Smooth muscle cell (in vitro differentiated cells): ENCODE data around the gene EP300. TPM values are rescaled to one million over a fixed set of nuclear protein-coding genes. Genes with fewer than 3 reads are reported as not detected.

Experiments used
- DNase-seq: peaks from one replicate; lab custom pipeline; 2025; ENCODE audit not compliant: unreplicated experiment; lab: John Stamatoyannopoulos, UW
- H2AFZ ChIP-seq: fragments of 200-600 bp; sonication (generic); 2 replicates; pipeline ENCODE4 v1.6.0; 2016; ENCODE audit warnings: antibody characterized with exemption, low read depth, mild to moderate bottlenecking
- H3F3A ChIP-seq: fragments of 200-600 bp; sonication (generic); 2 replicates; pipeline ENCODE4 v1.6.0; 2017; ENCODE audit warnings: antibody characterized with exemption, low read depth
- H3K27ac ChIP-seq: fragments of 200-600 bp; sonication (generic); 2 replicates; pipeline ENCODE4 v1.5.1; 2016; ENCODE audit warnings: low read depth, mild to moderate bottlenecking
- H3K27me3 ChIP-seq: fragments of 200-600 bp; sonication (generic); 2 replicates; pipeline ENCODE4 v1.6.1; 2016; ENCODE audit warnings: low read depth, mild to moderate bottlenecking
- H3K36me3 ChIP-seq: fragments of 200-600 bp; sonication (generic); 2 replicates; pipeline ENCODE4 v1.5.1; 2016; ENCODE audit warnings: low read depth
- H3K4me1 ChIP-seq: fragments of 200-600 bp; sonication (generic); 2 replicates; pipeline ENCODE4 v1.5.1; 2016; ENCODE audit warnings: low read depth
- H3K4me2 ChIP-seq: fragments of 200-600 bp; sonication (generic); 2 replicates; pipeline ENCODE4 v1.6.0; 2016; ENCODE audit warnings: mild to moderate bottlenecking
- H3K4me3 ChIP-seq: fragments of 200-600 bp; sonication (generic); 2 replicates; pipeline ENCODE4 v1.5.1; 2016; ENCODE audit warnings: mild to moderate bottlenecking
- H3K79me2 ChIP-seq: fragments of 200-600 bp; sonication (generic); 2 replicates; pipeline ENCODE4 v1.6.0; 2016; ENCODE audit warnings: low read depth, mild to moderate bottlenecking
- H3K9ac ChIP-seq: fragments of 200-600 bp; sonication (generic); 2 replicates; pipeline ENCODE4 v1.6.0; 2016; ENCODE audit warnings: low read depth
- H3K9me3 ChIP-seq: fragments of 200-600 bp; sonication (generic); replicated peaks from 2 replicates; pipeline ENCODE4 v1.5.1; 2016; ENCODE audit warnings: low read depth
- H4K20me1 ChIP-seq: fragments of 200-600 bp; sonication (generic); 2 replicates; pipeline ENCODE4 v1.6.0; 2016; ENCODE audit warnings: low read depth
- WGBS: methylation state at CpG from one replicate; pipeline ENCODE4 v1.1.7; 2016; ENCODE audit warnings: low lambda C conversion rate; 5-methylcytosine and 5-hydroxymethylcytosine counted together
- polyA plus RNA-seq: library from polyadenylated mRNA; unstranded; fragments of >200 nt; fragmentation: Nextera tagmentation; extraction: Ambion mirVana; gene quantifications from 2 replicates; pipeline ENCODE4 v1.2.1, GENCODE V29; 2016
- total RNA-seq: library from RNA; depleted of rRNA; stranded (reverse); fragments of >200 nt; gene quantifications from 2 replicates; pipeline ENCODE4 v1.2.3, GENCODE V29; 2014
- TF ChIP-seq, protein P1 (sequence below): fragments of 200-600 bp; sonication (generic); IDR thresholded peaks from 2 replicates; pipeline ENCODE4 v1.5.1; 2017; ENCODE audit warnings: borderline replicate concordance, mild to moderate bottlenecking, antibody characterized with exemption; ENCODE audit not compliant: insufficient read depth, poor library complexity, severe bottlenecking

Gene EP300
- total and polyA plus RNA-seq, 2 experiments from 2014 or later: 10.3 to 46.8 TPM

DNA sequence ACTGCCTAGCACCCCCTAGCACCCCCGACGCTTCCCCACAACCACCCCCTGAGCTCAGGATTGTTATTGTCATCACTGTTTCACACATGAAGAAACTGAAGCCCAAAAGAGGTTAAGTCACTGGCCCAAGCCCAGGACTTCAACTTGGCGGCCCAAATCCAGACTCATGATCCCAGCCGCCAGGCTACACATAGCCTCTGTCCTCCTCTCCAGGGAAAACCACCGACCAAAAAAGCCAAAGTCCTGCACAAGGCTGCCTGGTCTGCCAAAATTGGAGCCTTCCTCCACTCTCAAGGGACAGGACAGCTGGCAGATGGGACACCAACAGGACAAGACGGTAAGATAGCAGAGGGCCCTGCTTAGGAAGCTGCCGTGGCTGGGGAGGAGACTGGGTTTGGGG lies 123.5 kb downstream of the EP300 start:
- Histone ChIP-seq H3K27ac (no peak overlapping the region), H3K4me1 (peaks cover 5% of the 10 kb centered on the region), H3K4me3 (no peak overlapping the region), H3K4me2 (no peak overlapping the region), H2AFZ (no peak overlapping the region), H3K27me3 (no peaks in the 10 kb centered on the region), H3K9ac (no peak overlapping the region), H3K9me3 (no peaks in the 10 kb centered on the region), H3K36me3 (no peaks in the 10 kb centered on the region), H3K79me2 (no peaks in the 10 kb centered on the region), H3F3A (peaks cover 4% of the 10 kb centered on the region), H4K20me1 (no peaks in the 10 kb centered on the region)
- 95% methylated on average over 7 of the region's 7 CpGs for WGBS
- TF ChIP-seq, protein P1, sequence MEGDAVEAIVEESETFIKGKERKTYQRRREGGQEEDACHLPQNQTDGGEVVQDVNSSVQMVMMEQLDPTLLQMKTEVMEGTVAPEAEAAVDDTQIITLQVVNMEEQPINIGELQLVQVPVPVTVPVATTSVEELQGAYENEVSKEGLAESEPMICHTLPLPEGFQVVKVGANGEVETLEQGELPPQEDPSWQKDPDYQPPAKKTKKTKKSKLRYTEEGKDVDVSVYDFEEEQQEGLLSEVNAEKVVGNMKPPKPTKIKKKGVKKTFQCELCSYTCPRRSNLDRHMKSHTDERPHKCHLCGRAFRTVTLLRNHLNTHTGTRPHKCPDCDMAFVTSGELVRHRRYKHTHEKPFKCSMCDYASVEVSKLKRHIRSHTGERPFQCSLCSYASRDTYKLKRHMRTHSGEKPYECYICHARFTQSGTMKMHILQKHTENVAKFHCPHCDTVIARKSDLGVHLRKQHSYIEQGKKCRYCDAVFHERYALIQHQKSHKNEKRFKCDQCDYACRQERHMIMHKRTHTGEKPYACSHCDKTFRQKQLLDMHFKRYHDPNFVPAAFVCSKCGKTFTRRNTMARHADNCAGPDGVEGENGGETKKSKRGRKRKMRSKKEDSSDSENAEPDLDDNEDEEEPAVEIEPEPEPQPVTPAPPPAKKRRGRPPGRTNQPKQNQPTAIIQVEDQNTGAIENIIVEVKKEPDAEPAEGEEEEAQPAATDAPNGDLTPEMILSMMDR: no peak
- no peak for DNase-seq

DNA sequence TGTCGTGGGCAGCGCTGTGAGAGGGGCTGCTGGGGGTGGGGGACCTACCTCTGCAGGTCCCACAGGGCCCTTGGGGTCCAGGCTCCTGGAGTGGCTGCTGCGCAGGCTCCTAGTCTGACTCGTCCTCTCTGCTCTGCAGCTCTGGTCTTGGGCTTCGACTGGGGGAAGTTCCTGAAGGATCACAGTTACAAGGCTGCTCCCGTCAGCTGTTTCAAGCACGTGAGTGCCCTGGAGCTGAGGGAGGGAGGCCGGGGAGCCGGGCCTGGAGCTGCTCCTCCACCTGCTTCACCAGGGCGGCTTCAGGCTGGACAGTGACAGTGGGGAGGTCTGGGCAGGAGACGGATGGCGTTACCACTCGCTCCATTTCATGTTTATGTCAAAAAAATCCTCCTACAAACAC lies 124.6 kb downstream of the EP300 start:
- no peaks in the 10 kb centered on the region for H3K36me3 ChIP-seq
- no peaks in the 10 kb centered on the region for H3K9me3 ChIP-seq
- no peak overlapping the region for H3K4me2 ChIP-seq
- H3K4me1 ChIP-seq: peaks cover 5% of the 10 kb centered on the region
- H3K9ac ChIP-seq: no peak overlapping the region
- 79% methylated on average over 13 of the region's 13 CpGs for WGBS
- no peaks in the 10 kb centered on the region for H4K20me1 ChIP-seq
- H2AFZ ChIP-seq: no peak overlapping the region
- TF ChIP-seq, protein P1: no peak
- no peak for DNase-seq
- H3F3A ChIP-seq: peaks cover 4% of the 10 kb centered on the region
- peak overlapping the region; percentile 47 for H3K27ac ChIP-seq
- no peak overlapping the region for H3K4me3 ChIP-seq
- no peaks in the 10 kb centered on the region for H3K79me2 ChIP-seq
- H3K27me3 ChIP-seq: no peaks in the 10 kb centered on the region

DNA sequence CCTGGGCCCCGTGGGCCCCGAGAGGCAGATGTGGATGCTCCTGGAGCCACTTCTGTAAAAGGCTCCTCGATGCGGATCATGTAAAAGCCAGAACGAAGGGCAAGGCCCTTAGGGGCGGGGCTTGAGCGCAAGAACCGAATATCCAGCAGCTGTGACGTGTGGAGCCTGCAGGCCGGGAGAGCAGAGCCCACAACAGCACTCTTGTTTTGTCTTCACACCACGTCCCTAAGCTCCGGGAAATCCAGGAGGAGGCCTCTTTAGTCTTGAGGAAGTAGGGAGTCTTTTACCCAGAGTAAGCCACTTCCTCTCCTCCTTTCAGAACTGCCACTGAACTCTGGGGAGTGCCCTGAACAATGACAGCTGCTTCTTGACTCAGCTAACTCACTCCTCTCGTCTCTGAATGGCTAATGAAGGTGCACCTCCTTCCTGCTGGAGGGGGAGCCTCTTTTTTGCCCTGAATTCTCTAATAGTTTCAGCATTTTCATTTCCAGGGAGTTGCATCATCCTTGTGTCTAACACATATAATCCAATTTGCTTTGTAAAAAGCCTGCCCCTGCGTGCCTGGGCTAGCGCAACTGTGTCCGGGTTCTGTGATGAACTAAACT lies 125.3 kb downstream of the EP300 start:
- no peak for DNase-seq
- Histone ChIP-seq H3K4me2 (peak overlapping the region; percentile 73), H3K36me3 (no peaks in the 10 kb centered on the region), H3K9ac (no peak overlapping the region), H4K20me1 (no peaks in the 10 kb centered on the region), H3K4me3 (no peak overlapping the region), H3F3A (peaks cover 4% of the 10 kb centered on the region), H3K27me3 (no peaks in the 10 kb centered on the region), H3K27ac (peak overlapping the region; percentile 47), H3K4me1 (peaks cover 5% of the 10 kb centered on the region), H3K9me3 (no peaks in the 10 kb centered on the region), H3K79me2 (no peaks in the 10 kb centered on the region), H2AFZ (no peak overlapping the region)
- TF ChIP-seq, protein P1: no peak
- 66% methylated on average over 16 of the region's 16 CpGs for WGBS
